Stimulated activated CD4-positive, alpha-beta T cell treated with anti-CD3 and anti-CD28 coated beads, Interleukin-2, amount 100 ng/mL, for 4 hours (primary cell): ENCODE results near the gene BASP1.
"Not testable (repeated sequence)": the region's sequence is repeated elsewhere in the genome, so short reads cannot be mapped to it uniquely, and the experiment has no call there.

Source experiments
- DNase-seq: peaks from one replicate; pipeline ENCODE4 v3.0.0-alpha.2; 2020; ENCODE audit warnings: low read depth

BASP1 gene

GRCh38 chr5:17256171-17256570 is 38.7 kb downstream of the BASP1 start:
- DNase-seq = no peak

GRCh38 chr5:17256839-17257238 is 39.4 kb downstream of the BASP1 start:
- no peak for DNase-seq

GRCh38 chr5:17257705-17258273 is 40.4 kb downstream of the BASP1 start:
- no peak for DNase-seq

GRCh38 chr5:17258431-17258830 is 41.0 kb downstream of the BASP1 start:
- no peak for DNase-seq

GRCh38 chr5:17259012-17259411 is 41.6 kb downstream of the BASP1 start:
- not testable (repeated sequence) for DNase-seq

- DNase-seq = no peak
Measured at GRCh38 chr5:17259630-17260257, 42.3 kb downstream of the BASP1 start.

- no peak for DNase-seq
Measured at GRCh38 chr5:17260549-17260948, 43.1 kb downstream of the BASP1 start.

GRCh38 chr5:17261075-17261474 is 43.6 kb downstream of the BASP1 start:
- DNase-seq = no peak

- no peak for DNase-seq
Measured at GRCh38 chr5:17265041-17265440, 47.6 kb downstream of the BASP1 start.

- no peak for DNase-seq
Measured at GRCh38 chr5:17267106-17267505, 49.7 kb downstream of the BASP1 start.

- no peak for DNase-seq
Measured at GRCh38 chr5:17269201-17269600, 51.8 kb downstream of the BASP1 start.

GRCh38 chr5:17272111-17272510 is 54.7 kb downstream of the BASP1 start:
- DNase-seq = no peak

- no peak for DNase-seq
Measured at GRCh38 chr5:17275289-17276158, 58.1 kb downstream of the BASP1 start.

GRCh38 chr5:17276445-17276844 is 59.0 kb downstream of the BASP1 start:
- no peak for DNase-seq

GRCh38 chr5:17277907-17278306 is 60.5 kb downstream of the BASP1 start:
- DNase-seq = no peak

- DNase-seq = no peak
Measured at GRCh38 chr5:17278931-17279330, 61.5 kb downstream of the BASP1 start.

GRCh38 chr5:17279487-17279886 is 62.1 kb downstream of the BASP1 start:
- no peak for DNase-seq

- no peak for DNase-seq
Measured at GRCh38 chr5:17282283-17283120, 65.1 kb downstream of the BASP1 start.

GRCh38 chr5:17283121-17283415 is 65.6 kb downstream of the BASP1 start:
- no peak for DNase-seq

- no peak for DNase-seq
Measured at GRCh38 chr5:17287501-17288155, 70.2 kb downstream of the BASP1 start.

GRCh38 chr5:17288570-17288969 is 71.1 kb downstream of the BASP1 start:
- DNase-seq = no peak
